A549 treated with AZD2906 at 1 μM for 4 hours (cell line): ENCODE results near the gene ILRUN. TPM values are rescaled to one million over a fixed set of nuclear protein-coding genes. Genes with fewer than 3 reads are reported as not detected.

Experiments used
- total RNA-seq: library from RNA; stranded (reverse); fragments of 200-300 nt; extraction: Qiagen RNA extraction; gene quantifications from 5 replicates; pipeline ENCODE4 v1.2.3, GENCODE V29; 2022

Gene ILRUN
- total RNA-seq, result 30.3 to 33.7 TPM (median 31.4 TPM) in 5 replicates

GRCh38 chr6:34696739-34697543 is at the start of gene ILRUN:
Gene ILRUN, minus strand, starts transcription at chr6:34696767. Its CDS starts 164 bp downstream, at chr6:34696603.

Other genes starting within 250 kb of the ILRUN start
- gene PACSIN1, start 230.7 kb downstream of the ILRUN start, total RNA-seq, result 0.03 to 0.34 TPM (median 0.07 TPM) in 5 replicates
- gene SPDEF, start 140.4 kb downstream of the ILRUN start, total RNA-seq, result 1.3 to 1.9 TPM (median 1.8 TPM) in 5 replicates
- gene SNRPC, start 60.7 kb upstream of the ILRUN start, total RNA-seq, result 194 to 246 TPM (median 209 TPM) in 5 replicates
- gene BLTP3A, start 95.3 kb upstream of the ILRUN start, total RNA-seq, result 4.3 to 5.9 TPM (median 5.0 TPM) in 5 replicates
- 18.8 to 20.5 TPM (median 18.9 TPM) in 5 replicates for gene TAF11, start 191.3 kb upstream of the ILRUN start, total RNA-seq
- 5.9 to 7.9 TPM (median 6.5 TPM) in 5 replicates for gene ANKS1A, start 192.5 kb upstream of the ILRUN start, total RNA-seq